ENCODE measurements around the gene PRKACG.

GRCh38 chr9:68974431-68974830, 39.5 kb downstream of the PRKACG start:
- no peak for TF ChIP-seq CTCF (IDR thresholded peaks at IDR 0.05)
- TF ChIP-seq POLR2AphosphoS5 (IDR thresholded peaks at IDR 0.05), result no peak
